Liver (tissue), 9 donors: ENCODE results near the gene CHIT1. TPM values are rescaled to one million over a fixed set of nuclear protein-coding genes. Genes with fewer than 3 reads are reported as not detected.

Source experiments
- DNase-seq: peaks from one replicate; pipeline ENCODE4 v3.0.0-alpha.2; 2017; ENCODE audit warnings: low spot score
- H3K27ac ChIP-seq, 2 donors: one replicate each; pipeline ENCODE4 v1.7.0; 2013; ENCODE audit warnings: inconsistent platforms in 2 of 2, low read length in 2 of 2, control low read depth in 1 of 2, low read depth in 1 of 2, mild to moderate bottlenecking in 1 of 2
- H3K27me3 ChIP-seq, 4 donors: one replicate each; pipeline versions ENCODE4 v1.6.1 to v1.7.0; 2013; ENCODE audit warnings: low read length in 3 of 4, inconsistent platforms in 1 of 4, mild to moderate bottlenecking in 1 of 4, moderate library complexity in 1 of 4; ENCODE audit not compliant: control insufficient read depth in 4 of 4, insufficient read depth in 4 of 4
- H3K36me3 ChIP-seq, 4 donors: one replicate each; pipeline versions ENCODE4 v1.6.1 to v1.7.0; 2013; ENCODE audit warnings: low read length in 3 of 4, mild to moderate bottlenecking in 3 of 4, low read depth in 1 of 4, moderate library complexity in 1 of 4; ENCODE audit not compliant: control insufficient read depth in 4 of 4, insufficient read depth in 3 of 4
- H3K4me1 ChIP-seq, 4 donors: one replicate each; pipeline versions ENCODE4 v1.6.1 to v1.7.0; 2013; ENCODE audit warnings: low read length in 3 of 4, mild to moderate bottlenecking in 3 of 4, moderate library complexity in 1 of 4; ENCODE audit not compliant: control insufficient read depth in 4 of 4, insufficient read depth in 4 of 4
- H3K4me3 ChIP-seq, 3 donors: one replicate each; pipeline versions ENCODE4 v1.6.1 to v1.7.0; 2013; ENCODE audit warnings: low read length in 3 of 3, control low read depth in 1 of 3, low read depth in 1 of 3, mild to moderate bottlenecking in 1 of 3
- H3K9ac ChIP-seq, 2 donors: one replicate each; pipeline ENCODE4 v1.7.0; 2013; ENCODE audit warnings: low read length in 2 of 2, mild to moderate bottlenecking in 2 of 2, moderate library complexity in 2 of 2, control low read depth in 1 of 2, low read depth in 1 of 2
- H3K9me3 ChIP-seq, 4 donors: one replicate each; pipeline versions ENCODE4 v1.6.1 to v1.7.0; 2013; ENCODE audit warnings: low read length in 3 of 4; ENCODE audit not compliant: control insufficient read depth in 4 of 4
- EGR1 ChIP-seq, 2 donors: IDR thresholded peaks; 2 replicates each; pipeline ENCODE4 v1.6.1; 2016 to 2018; ENCODE audit warnings: antibody characterized with exemption in 2 of 2, low read depth in 2 of 2
- FOXA1 ChIP-seq: IDR thresholded peaks from 2 replicates; pipeline ENCODE4 v1.6.1; 2016; ENCODE audit warnings: antibody characterized with exemption
- FOXA2 ChIP-seq: IDR thresholded peaks from 2 replicates; pipeline ENCODE4 v1.6.1; 2016; ENCODE audit warnings: antibody characterized with exemption
- GABPA ChIP-seq, 2 donors: IDR thresholded peaks in 1 of 2; conservative IDR thresholded peaks in 1 of 2; 2 replicates each; pipeline ENCODE4 v1.6.1; 2016; ENCODE audit warnings: antibody characterized with exemption in 2 of 2, mild to moderate bottlenecking in 1 of 2, moderate library complexity in 1 of 2
- HNF4A ChIP-seq, 2 donors: conservative IDR thresholded peaks; 2 replicates each; pipeline ENCODE4 v1.6.1; 2016; ENCODE audit warnings: antibody characterized with exemption in 2 of 2, mild to moderate bottlenecking in 2 of 2
- JUND ChIP-seq, 2 donors: IDR thresholded peaks; 2 replicates each; pipeline ENCODE4 v1.6.1; 2016; ENCODE audit warnings: antibody characterized with exemption in 2 of 2
- NR2F2 ChIP-seq: IDR thresholded peaks from 2 replicates; pipeline ENCODE4 v1.6.1; 2016; ENCODE audit warnings: antibody characterized with exemption
- RAD21 ChIP-seq, 2 donors: IDR thresholded peaks; 2 replicates each; pipeline ENCODE4 v1.6.1; 2016; ENCODE audit warnings: antibody characterized with exemption in 2 of 2, mild to moderate bottlenecking in 2 of 2
- SP1 ChIP-seq: IDR thresholded peaks from 2 replicates; pipeline ENCODE4 v1.6.1; 2018; ENCODE audit warnings: antibody characterized with exemption, mild to moderate bottlenecking
- TAF1 ChIP-seq: conservative IDR thresholded peaks from 2 replicates; pipeline ENCODE4 v1.6.1; 2016; ENCODE audit warnings: antibody characterized with exemption, mild to moderate bottlenecking
- YY1 ChIP-seq: IDR thresholded peaks from 2 replicates; pipeline ENCODE4 v1.6.1; 2016; ENCODE audit warnings: antibody characterized with exemption, mild to moderate bottlenecking
- WGBS: extraction: QIAGEN DNeasy Blood & Tissue Kit; methylation state at CpG from one replicate; pipeline ENCODE4 v1.1.7; 2013; 5-methylcytosine and 5-hydroxymethylcytosine counted together
- polyA plus RNA-seq, 2 donors: library from polyadenylated mRNA; stranded (reverse) in 1 of 2; unstranded in 1 of 2; fragments of 200-250 nt in 1 of 2; fragments of >200 nt in 1 of 2; fragmentation: Nextera tagmentation in 1 of 2; extraction: Ambion mirVana in 1 of 2; gene quantifications; one replicate each; pipeline versions ENCODE4 v1.2.1 to v1.2.3, GENCODE V29; 2013 to 2015
- total RNA-seq, 2 donors: library from RNA; depleted of rRNA; stranded (reverse); fragments of >200 nt; gene quantifications; one replicate each; pipeline ENCODE4 v1.2.3, GENCODE V29; 2014
- TF ChIP-seq, protein P1 (sequence below): IDR thresholded peaks from 2 replicates; pipeline ENCODE4 v1.6.1; 2016; ENCODE audit warnings: antibody characterized with exemption
- TF ChIP-seq, protein P2 (sequence below): IDR thresholded peaks from 2 replicates; pipeline ENCODE4 v1.6.1; 2016; ENCODE audit warnings: antibody characterized with exemption
- TF ChIP-seq, protein P3 (sequence below): fragments of 150-350 bp; IDR thresholded peaks from 2 replicates; pipeline ENCODE4 v1.5.1; 2017; ENCODE audit warnings: improper control_type of control experiment, low read depth, low read length; ENCODE audit not compliant: missing input control
- TF ChIP-seq, protein P4 (sequence below): IDR thresholded peaks from 2 replicates; pipeline ENCODE4 v1.6.1; 2016; ENCODE audit warnings: antibody characterized with exemption, mild to moderate bottlenecking
- TF ChIP-seq, protein P5 (sequence below): IDR thresholded peaks from 2 replicates; pipeline ENCODE4 v1.6.1; 2016; ENCODE audit warnings: antibody characterized with exemption
- donor health status: healthy.
- donor health status: healthy.
- donor health status: healthy.
- donor health status: healthy.
- donor health status: healthy.

The CHIT1 gene
- total and polyA plus RNA-seq, 4 donors: under 0.01 to 0.07 TPM; not detected in 2

DNA sequence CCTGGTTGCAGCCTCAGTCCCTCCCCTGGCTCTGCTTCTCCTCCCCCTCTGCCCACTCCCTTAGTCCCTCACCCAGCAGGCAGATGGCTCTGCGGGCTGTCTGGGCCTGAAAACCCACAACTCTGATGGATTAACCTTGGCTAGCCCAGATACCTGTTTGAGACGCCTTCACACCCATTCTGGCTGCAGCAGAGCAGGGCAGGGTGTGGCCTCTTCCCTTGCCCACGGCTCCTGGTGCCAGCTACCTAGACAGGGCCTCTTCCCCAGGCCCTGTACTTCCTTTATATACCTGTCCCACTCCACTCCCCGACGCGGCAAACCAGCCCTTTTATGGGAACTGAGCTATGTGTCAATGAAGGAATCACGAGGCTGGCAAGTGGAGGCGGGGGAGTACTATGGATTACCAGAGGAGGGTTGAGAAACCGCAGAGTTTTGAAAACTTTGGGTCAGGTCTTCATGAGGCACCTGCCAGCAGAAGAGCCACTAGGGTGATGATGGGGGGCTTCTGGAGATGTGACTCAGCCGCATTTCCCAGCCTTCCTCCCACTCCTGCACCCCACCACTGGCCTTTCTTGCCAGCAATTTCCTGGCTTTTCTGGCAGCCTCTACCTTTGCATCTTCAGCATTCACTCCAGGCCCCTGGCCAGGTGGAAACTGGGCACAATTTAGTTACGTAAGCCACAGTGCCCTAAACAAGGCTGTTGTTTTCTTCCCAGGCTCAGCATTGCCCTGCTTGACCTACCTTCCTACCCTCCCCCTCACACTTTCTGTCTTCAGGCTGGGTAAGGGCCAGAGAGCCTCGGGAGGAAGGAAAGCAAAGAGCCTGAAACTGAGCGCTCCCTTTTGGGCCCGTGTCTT is 42.8 kb downstream of the CHIT1 start, which contains the start of gene CHI3L1:
TSS of gene CHI3L1 (minus strand) at position 259 of the 858 bp plus-strand sequence. CDS start at position 178, 81 bp downstream.
- Histone ChIP-seq H3K36me3 (no peaks in the 10 kb centered on the region), H3K4me3 (no peak within 1 kb of the TSS), H3K4me1 (peaks cover 0 to 8% (median 2%) of the 10 kb centered on the region in 4 donors), H3K9me3 (no peaks in the 10 kb centered on the region), H3K9ac (no peak within 1 kb of the TSS), H3K27ac (peak within 1 kb of the TSS; percentile 19 to 38), H3K27me3 (no peaks in the 10 kb centered on the region)
- 45% methylated on average over 14 of the region's 14 CpGs for WGBS
- no peak for DNase-seq
- TF ChIP-seq, protein P1, sequence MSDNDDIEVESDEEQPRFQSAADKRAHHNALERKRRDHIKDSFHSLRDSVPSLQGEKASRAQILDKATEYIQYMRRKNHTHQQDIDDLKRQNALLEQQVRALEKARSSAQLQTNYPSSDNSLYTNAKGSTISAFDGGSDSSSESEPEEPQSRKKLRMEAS: no peak
- no peak for TF ChIP-seq SP1
- no peak for TF ChIP-seq JUND (IDR thresholded peaks at IDR 0.05)
- TF ChIP-seq, protein P2, sequence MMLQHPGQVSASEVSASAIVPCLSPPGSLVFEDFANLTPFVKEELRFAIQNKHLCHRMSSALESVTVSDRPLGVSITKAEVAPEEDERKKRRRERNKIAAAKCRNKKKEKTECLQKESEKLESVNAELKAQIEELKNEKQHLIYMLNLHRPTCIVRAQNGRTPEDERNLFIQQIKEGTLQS: no peak
- TF ChIP-seq EGR1 (IDR thresholded peaks at IDR 0.05; ENCODE audit: low read depth in 2 of 2): no peak
- TF ChIP-seq, protein P3, sequence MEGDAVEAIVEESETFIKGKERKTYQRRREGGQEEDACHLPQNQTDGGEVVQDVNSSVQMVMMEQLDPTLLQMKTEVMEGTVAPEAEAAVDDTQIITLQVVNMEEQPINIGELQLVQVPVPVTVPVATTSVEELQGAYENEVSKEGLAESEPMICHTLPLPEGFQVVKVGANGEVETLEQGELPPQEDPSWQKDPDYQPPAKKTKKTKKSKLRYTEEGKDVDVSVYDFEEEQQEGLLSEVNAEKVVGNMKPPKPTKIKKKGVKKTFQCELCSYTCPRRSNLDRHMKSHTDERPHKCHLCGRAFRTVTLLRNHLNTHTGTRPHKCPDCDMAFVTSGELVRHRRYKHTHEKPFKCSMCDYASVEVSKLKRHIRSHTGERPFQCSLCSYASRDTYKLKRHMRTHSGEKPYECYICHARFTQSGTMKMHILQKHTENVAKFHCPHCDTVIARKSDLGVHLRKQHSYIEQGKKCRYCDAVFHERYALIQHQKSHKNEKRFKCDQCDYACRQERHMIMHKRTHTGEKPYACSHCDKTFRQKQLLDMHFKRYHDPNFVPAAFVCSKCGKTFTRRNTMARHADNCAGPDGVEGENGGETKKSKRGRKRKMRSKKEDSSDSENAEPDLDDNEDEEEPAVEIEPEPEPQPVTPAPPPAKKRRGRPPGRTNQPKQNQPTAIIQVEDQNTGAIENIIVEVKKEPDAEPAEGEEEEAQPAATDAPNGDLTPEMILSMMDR: no peak
- TF ChIP-seq, protein P4, sequence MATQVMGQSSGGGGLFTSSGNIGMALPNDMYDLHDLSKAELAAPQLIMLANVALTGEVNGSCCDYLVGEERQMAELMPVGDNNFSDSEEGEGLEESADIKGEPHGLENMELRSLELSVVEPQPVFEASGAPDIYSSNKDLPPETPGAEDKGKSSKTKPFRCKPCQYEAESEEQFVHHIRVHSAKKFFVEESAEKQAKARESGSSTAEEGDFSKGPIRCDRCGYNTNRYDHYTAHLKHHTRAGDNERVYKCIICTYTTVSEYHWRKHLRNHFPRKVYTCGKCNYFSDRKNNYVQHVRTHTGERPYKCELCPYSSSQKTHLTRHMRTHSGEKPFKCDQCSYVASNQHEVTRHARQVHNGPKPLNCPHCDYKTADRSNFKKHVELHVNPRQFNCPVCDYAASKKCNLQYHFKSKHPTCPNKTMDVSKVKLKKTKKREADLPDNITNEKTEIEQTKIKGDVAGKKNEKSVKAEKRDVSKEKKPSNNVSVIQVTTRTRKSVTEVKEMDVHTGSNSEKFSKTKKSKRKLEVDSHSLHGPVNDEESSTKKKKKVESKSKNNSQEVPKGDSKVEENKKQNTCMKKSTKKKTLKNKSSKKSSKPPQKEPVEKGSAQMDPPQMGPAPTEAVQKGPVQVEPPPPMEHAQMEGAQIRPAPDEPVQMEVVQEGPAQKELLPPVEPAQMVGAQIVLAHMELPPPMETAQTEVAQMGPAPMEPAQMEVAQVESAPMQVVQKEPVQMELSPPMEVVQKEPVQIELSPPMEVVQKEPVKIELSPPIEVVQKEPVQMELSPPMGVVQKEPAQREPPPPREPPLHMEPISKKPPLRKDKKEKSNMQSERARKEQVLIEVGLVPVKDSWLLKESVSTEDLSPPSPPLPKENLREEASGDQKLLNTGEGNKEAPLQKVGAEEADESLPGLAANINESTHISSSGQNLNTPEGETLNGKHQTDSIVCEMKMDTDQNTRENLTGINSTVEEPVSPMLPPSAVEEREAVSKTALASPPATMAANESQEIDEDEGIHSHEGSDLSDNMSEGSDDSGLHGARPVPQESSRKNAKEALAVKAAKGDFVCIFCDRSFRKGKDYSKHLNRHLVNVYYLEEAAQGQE: no peak
- TF ChIP-seq FOXA1: no peak
- TF ChIP-seq YY1: no peak
- no peak for TF ChIP-seq RAD21 (IDR thresholded peaks at IDR 0.05)
- TF ChIP-seq, protein P5, sequence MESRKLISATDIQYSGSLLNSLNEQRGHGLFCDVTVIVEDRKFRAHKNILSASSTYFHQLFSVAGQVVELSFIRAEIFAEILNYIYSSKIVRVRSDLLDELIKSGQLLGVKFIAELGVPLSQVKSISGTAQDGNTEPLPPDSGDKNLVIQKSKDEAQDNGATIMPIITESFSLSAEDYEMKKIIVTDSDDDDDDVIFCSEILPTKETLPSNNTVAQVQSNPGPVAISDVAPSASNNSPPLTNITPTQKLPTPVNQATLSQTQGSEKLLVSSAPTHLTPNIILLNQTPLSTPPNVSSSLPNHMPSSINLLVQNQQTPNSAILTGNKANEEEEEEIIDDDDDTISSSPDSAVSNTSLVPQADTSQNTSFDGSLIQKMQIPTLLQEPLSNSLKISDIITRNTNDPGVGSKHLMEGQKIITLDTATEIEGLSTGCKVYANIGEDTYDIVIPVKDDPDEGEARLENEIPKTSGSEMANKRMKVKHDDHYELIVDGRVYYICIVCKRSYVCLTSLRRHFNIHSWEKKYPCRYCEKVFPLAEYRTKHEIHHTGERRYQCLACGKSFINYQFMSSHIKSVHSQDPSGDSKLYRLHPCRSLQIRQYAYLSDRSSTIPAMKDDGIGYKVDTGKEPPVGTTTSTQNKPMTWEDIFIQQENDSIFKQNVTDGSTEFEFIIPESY: no peak
- no peak for TF ChIP-seq TAF1
- TF ChIP-seq FOXA2: no peak
- no peak for TF ChIP-seq NR2F2
- TF ChIP-seq HNF4A (conservative IDR thresholded peaks at IDR 0.05): no peak
- no peak for TF ChIP-seq GABPA (IDR thresholded peaks at IDR 0.05 in 1 of 2, conservative IDR thresholded peaks at IDR 0.05 in 1 of 2)
